GM12872 (cell line): Measurements from ENCODE around the gene GPR65.

Source experiments
- CTCF ChIP-seq: IDR thresholded peaks from 3 replicates; pipeline ENCODE4 v1.5.1; 2011; ENCODE audit warnings: low read depth, mild to moderate bottlenecking, low read length, moderate library complexity; ENCODE audit not compliant: insufficient read depth

GPR65 gene

GRCh38 chr14:87994974-87995373, 10.0 kb upstream of the GPR65 start:
- TF ChIP-seq CTCF: no peak

- TF ChIP-seq CTCF: no peak
Observed at GRCh38 chr14:87995500-87996290, 9.2 kb upstream of the GPR65 start.

- no peak for TF ChIP-seq CTCF
Observed at GRCh38 chr14:87996291-87996592, 8.7 kb upstream of the GPR65 start.

- TF ChIP-seq CTCF: no peak
Observed at GRCh38 chr14:87998482-87998881, 6.5 kb upstream of the GPR65 start.

GRCh38 chr14:87999277-87999676, 5.7 kb upstream of the GPR65 start:
- no peak for TF ChIP-seq CTCF

- no peak for TF ChIP-seq CTCF
Observed at GRCh38 chr14:88002421-88003075, 2.4 kb upstream of the GPR65 start.

- no peak for TF ChIP-seq CTCF
Observed at GRCh38 chr14:88003425-88003824, 1.5 kb upstream of the GPR65 start.
